ENCODE measurements around the gene CD79B. TPM values are rescaled to one million over a fixed set of nuclear protein-coding genes. Genes with fewer than 3 reads are reported as not detected.
A peak's percentile ranks its signal among the peaks of the same experiment; 100 is the strongest.

Gene CD79B
- total and polyA plus RNA-seq, 2 of the 13 experiments (the other 11 are each of a cell fraction or from before 2014, with no cell fraction given): not detected

DNA sequence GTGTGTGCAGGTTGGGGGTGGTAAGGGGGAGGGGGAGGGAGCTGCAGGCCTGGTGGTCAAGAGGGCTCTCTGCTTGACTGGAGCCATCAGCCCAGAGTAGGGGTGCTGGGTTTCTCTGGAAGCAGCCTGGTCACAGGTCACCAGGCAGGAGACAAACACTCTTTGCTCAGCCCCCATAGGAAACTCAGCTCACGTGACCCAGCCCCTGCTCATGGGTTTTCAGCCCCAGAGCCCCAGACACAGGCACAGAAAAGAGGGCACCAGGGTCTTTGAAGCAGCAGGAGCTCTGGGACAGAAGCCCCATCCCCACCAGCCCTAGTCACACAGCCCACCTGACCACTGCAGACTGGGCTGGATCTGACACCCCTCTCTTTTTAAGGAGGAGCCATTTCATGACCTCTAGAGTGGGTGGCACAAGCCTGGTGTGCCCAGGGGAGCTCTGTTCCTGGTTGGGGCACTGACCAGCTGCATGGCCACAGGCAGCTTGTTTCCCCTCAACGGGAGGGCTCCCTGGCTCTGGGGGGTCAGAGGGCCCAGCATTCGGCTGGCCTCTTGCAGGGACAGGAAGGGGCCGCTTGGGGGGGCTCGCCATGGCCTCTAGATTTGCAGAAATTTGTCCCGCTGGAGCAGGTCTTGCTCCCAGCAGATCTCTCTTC is 13.8 kb upstream of the CD79B start (continued):
- TF ChIP-seq, protein P1, sequence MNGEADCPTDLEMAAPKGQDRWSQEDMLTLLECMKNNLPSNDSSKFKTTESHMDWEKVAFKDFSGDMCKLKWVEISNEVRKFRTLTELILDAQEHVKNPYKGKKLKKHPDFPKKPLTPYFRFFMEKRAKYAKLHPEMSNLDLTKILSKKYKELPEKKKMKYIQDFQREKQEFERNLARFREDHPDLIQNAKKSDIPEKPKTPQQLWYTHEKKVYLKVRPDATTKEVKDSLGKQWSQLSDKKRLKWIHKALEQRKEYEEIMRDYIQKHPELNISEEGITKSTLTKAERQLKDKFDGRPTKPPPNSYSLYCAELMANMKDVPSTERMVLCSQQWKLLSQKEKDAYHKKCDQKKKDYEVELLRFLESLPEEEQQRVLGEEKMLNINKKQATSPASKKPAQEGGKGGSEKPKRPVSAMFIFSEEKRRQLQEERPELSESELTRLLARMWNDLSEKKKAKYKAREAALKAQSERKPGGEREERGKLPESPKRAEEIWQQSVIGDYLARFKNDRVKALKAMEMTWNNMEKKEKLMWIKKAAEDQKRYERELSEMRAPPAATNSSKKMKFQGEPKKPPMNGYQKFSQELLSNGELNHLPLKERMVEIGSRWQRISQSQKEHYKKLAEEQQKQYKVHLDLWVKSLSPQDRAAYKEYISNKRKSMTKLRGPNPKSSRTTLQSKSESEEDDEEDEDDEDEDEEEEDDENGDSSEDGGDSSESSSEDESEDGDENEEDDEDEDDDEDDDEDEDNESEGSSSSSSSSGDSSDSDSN (CRISPR knock-in tag; IDR thresholded peaks at IDR 0.05): 0 out of 2 replicates have a peak, but pooled peaks have one; percentile 6
- TF ChIP-seq ATF7 (IDR thresholded peaks at IDR 0.05) (no peak), ATF7 (CRISPR knock-in tag; IDR thresholded peaks at IDR 0.05) (no peak), SRF (IDR thresholded peaks at IDR 0.05; ENCODE audit: low read depth, low read length) (no peak), MAF1 (CRISPR knock-in tag; IDR thresholded peaks at IDR 0.05; ENCODE audit: borderline replicate concordance) (no peak), ZMYM2 (CRISPR knock-in tag; IDR thresholded peaks at IDR 0.05) (no peak), SP140L (CRISPR knock-in tag; IDR thresholded peaks at IDR 0.05; ENCODE audit: borderline replicate concordance) (no peak), ZSCAN20 (CRISPR knock-in tag; IDR thresholded peaks at IDR 0.05; ENCODE audit: borderline replicate concordance) (no peak), ZNF326 (CRISPR knock-in tag; IDR thresholded peaks at IDR 0.05; ENCODE audit: borderline replicate concordance) (no peak), EHMT2 (IDR thresholded peaks at IDR 0.05; ENCODE audit: borderline replicate concordance, low read depth, low read length) (no peak), HDAC1 (CRISPR knock-in tag; IDR thresholded peaks at IDR 0.05) (0 out of 2 replicates have a peak, but pooled peaks have one; percentile 4), NBN (conservative IDR thresholded peaks at IDR 0.05) (no peak), RNF2 (conservative IDR thresholded peaks at IDR 0.05; ENCODE audit: low read depth) (no peak), ZNF878 (CRISPR knock-in tag; IDR thresholded peaks at IDR 0.05) (no peak), TAF15 (IDR thresholded peaks at IDR 0.05; ENCODE audit: low read depth, low read length, poor library complexity, severe bottlenecking) (no peak), GFI1 (CRISPR knock-in tag; IDR thresholded peaks at IDR 0.05; ENCODE audit: borderline replicate concordance) (no peak), AGO2 (optimal IDR thresholded peaks at IDR 0.05; ENCODE audit: low read depth, low read length) (no peak), ZNF749 (CRISPR knock-in tag; IDR thresholded peaks at IDR 0.05; ENCODE audit: borderline replicate concordance) (no peak), ATRX (CRISPR knock-in tag; IDR thresholded peaks at IDR 0.05; ENCODE audit: borderline replicate concordance) (no peak), NFIC (IDR thresholded peaks at IDR 0.05; ENCODE audit: low read length) (no peak), ZMYM3 (CRISPR knock-in tag; IDR thresholded peaks at IDR 0.05) (peak; percentile 38; the same call in 1 of the 2 replicates)
- TF ChIP-seq, protein P2, sequence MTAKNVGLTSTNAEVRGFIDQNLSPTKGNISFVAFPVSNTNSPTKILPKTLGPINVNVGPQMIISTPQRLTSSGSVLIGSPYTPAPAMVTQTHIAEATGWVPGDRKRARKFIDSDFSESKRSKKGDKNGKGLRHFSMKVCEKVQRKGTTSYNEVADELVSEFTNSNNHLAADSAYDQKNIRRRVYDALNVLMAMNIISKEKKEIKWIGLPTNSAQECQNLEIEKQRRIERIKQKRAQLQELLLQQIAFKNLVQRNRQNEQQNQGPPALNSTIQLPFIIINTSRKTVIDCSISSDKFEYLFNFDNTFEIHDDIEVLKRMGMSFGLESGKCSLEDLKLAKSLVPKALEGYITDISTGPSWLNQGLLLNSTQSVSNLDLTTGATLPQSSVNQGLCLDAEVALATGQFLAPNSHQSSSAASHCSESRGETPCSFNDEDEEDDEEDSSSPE (CRISPR knock-in tag; IDR thresholded peaks at IDR 0.05): no peak
- TF ChIP-seq, protein P3, sequence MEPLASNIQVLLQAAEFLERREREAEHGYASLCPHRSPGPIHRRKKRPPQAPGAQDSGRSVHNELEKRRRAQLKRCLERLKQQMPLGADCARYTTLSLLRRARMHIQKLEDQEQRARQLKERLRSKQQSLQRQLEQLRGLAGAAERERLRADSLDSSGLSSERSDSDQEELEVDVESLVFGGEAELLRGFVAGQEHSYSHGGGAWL (CRISPR knock-in tag; IDR thresholded peaks at IDR 0.05): no peak
- TF ChIP-seq, protein P4, sequence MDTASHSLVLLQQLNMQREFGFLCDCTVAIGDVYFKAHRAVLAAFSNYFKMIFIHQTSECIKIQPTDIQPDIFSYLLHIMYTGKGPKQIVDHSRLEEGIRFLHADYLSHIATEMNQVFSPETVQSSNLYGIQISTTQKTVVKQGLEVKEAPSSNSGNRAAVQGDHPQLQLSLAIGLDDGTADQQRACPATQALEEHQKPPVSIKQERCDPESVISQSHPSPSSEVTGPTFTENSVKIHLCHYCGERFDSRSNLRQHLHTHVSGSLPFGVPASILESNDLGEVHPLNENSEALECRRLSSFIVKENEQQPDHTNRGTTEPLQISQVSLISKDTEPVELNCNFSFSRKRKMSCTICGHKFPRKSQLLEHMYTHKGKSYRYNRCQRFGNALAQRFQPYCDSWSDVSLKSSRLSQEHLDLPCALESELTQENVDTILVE (CRISPR knock-in tag; IDR thresholded peaks at IDR 0.05): no peak
- TF ChIP-seq, protein P5, sequence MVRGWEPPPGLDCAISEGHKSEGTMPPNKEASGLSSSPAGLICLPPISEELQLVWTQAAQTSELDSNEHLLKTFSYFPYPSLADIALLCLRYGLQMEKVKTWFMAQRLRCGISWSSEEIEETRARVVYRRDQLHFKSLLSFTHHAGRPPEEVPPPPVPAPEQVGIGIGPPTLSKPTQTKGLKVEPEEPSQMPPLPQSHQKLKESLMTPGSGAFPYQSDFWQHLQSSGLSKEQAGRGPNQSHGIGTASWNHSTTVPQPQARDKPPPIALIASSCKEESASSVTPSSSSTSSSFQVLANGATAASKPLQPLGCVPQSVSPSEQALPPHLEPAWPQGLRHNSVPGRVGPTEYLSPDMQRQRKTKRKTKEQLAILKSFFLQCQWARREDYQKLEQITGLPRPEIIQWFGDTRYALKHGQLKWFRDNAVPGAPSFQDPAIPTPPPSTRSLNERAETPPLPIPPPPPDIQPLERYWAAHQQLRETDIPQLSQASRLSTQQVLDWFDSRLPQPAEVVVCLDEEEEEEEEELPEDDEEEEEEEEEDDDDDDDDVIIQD (CRISPR knock-in tag; IDR thresholded peaks at IDR 0.05; ENCODE audit: low read depth): no peak
